GM21528 (cell line): ENCODE results near the gene SYNJ2.
A peak's percentile ranks its signal among the peaks of the same experiment; 100 is the strongest.

Experiments used
- ATAC-seq: cut with Tn5 transposase; IDR thresholded peaks from one replicate; pipeline ENCODE4 v1.9.1; 2021; ENCODE audit warnings: mild to moderate bottlenecking, moderate library complexity; ENCODE audit not compliant: unreplicated experiment, low FRiP score

SYNJ2 gene

GRCh38 chr6:157978021-157978783 lies 3.5 kb upstream of the SYNJ2 start:
- ATAC-seq, result no peak

- ATAC-seq, result peak; percentile 34
Observed at GRCh38 chr6:157980288-157981131, 1.2 kb upstream of the SYNJ2 start.

GRCh38 chr6:157981132-157981394 lies 600 bp upstream of the SYNJ2 start:
- peak; percentile 12 for ATAC-seq

- ATAC-seq, result peak; percentile 25
Observed at GRCh38 chr6:157982102-157982562, 469 bp downstream of the SYNJ2 start.

- ATAC-seq, result no peak
Observed at GRCh38 chr6:157982563-157983405, 1.1 kb downstream of the SYNJ2 start.

- ATAC-seq, result no peak
Observed at GRCh38 chr6:157983406-157984119, 1.9 kb downstream of the SYNJ2 start.

- no peak for ATAC-seq
Observed at GRCh38 chr6:157984128-157984527, 2.5 kb downstream of the SYNJ2 start.

GRCh38 chr6:157984686-157985225 lies 3.1 kb downstream of the SYNJ2 start:
- no peak for ATAC-seq

GRCh38 chr6:157985378-157986155 lies 3.9 kb downstream of the SYNJ2 start:
- no peak for ATAC-seq

GRCh38 chr6:157987788-157988699 lies 6.4 kb downstream of the SYNJ2 start:
- ATAC-seq, result no peak

- no peak for ATAC-seq
Observed at GRCh38 chr6:157988700-157989063, 7.0 kb downstream of the SYNJ2 start.

GRCh38 chr6:157989541-157990289 lies 8.1 kb downstream of the SYNJ2 start:
- ATAC-seq, result no peak

GRCh38 chr6:157990321-157991066 lies 8.8 kb downstream of the SYNJ2 start:
- no peak for ATAC-seq

- ATAC-seq, result no peak
Observed at GRCh38 chr6:157991067-157991432, 9.4 kb downstream of the SYNJ2 start.

GRCh38 chr6:157993076-157993475 lies 11.4 kb downstream of the SYNJ2 start:
- no peak for ATAC-seq

- ATAC-seq, result no peak
Observed at GRCh38 chr6:157994125-157994795, 12.6 kb downstream of the SYNJ2 start.
